ENCODE data around the gene SNX32. TPM values are rescaled to one million over a fixed set of nuclear protein-coding genes. Genes with fewer than 3 reads are reported as not detected.
A peak's percentile ranks its signal among the peaks of the same experiment; 100 is the strongest.

SNX32 gene
- total and polyA plus RNA-seq, 9 of the 15 experiments (the other 6 are each of a cell fraction or from before 2014, with no cell fraction given) = 0.03 TPM; not detected in 7

DNA sequence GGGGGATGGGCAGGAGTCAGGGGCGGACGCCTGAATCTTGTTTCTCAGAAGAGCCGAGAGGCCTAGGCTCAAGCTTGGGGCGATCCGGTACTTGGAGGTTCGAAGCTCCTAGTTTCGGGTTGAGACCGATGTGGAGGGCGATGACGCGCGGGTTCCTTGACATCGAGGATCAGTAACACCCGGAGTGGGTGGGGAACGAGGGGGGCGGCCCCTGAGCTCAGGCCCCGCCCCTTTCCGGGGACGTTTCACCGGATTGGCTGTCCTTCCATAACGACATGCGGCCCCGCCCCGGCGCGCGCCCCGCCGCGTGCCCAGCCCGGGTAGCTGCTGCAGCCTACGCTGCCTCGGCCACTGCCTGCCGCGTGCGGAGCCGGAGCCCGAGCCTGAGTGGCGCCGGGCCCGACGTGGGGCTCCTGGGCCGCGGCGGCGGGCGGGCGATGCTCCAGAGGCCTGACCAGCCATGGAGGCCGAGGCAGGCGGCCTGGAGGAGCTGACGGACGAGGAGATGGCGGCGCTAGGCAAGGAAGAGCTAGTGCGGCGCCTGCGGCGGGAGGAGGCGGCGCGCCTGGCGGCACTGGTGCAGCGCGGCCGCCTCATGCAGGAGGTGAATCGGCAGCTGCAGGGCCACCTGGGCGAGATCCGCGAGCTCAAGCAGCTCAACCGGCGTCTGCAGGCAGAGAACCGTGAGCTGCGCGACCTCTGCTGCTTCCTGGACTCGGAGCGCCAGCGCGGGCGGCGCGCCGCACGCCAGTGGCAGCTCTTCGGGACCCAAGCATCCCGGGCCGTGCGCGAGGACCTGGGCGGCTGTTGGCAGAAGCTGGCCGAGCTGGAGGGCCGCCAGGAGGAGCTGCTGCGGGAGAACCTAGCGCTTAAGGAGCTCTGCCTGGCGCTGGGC, 56.8 kb downstream of the SNX32 start, which contains the start of gene CCDC85B (continued):
- TF ChIP-seq, protein P1, sequence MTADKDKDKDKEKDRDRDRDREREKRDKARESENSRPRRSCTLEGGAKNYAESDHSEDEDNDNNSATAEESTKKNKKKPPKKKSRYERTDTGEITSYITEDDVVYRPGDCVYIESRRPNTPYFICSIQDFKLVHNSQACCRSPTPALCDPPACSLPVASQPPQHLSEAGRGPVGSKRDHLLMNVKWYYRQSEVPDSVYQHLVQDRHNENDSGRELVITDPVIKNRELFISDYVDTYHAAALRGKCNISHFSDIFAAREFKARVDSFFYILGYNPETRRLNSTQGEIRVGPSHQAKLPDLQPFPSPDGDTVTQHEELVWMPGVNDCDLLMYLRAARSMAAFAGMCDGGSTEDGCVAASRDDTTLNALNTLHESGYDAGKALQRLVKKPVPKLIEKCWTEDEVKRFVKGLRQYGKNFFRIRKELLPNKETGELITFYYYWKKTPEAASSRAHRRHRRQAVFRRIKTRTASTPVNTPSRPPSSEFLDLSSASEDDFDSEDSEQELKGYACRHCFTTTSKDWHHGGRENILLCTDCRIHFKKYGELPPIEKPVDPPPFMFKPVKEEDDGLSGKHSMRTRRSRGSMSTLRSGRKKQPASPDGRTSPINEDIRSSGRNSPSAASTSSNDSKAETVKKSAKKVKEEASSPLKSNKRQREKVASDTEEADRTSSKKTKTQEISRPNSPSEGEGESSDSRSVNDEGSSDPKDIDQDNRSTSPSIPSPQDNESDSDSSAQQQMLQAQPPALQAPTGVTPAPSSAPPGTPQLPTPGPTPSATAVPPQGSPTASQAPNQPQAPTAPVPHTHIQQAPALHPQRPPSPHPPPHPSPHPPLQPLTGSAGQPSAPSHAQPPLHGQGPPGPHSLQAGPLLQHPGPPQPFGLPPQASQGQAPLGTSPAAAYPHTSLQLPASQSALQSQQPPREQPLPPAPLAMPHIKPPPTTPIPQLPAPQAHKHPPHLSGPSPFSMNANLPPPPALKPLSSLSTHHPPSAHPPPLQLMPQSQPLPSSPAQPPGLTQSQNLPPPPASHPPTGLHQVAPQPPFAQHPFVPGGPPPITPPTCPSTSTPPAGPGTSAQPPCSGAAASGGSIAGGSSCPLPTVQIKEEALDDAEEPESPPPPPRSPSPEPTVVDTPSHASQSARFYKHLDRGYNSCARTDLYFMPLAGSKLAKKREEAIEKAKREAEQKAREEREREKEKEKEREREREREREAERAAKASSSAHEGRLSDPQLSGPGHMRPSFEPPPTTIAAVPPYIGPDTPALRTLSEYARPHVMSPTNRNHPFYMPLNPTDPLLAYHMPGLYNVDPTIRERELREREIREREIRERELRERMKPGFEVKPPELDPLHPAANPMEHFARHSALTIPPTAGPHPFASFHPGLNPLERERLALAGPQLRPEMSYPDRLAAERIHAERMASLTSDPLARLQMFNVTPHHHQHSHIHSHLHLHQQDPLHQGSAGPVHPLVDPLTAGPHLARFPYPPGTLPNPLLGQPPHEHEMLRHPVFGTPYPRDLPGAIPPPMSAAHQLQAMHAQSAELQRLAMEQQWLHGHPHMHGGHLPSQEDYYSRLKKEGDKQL (CRISPR knock-in tag; IDR thresholded peaks at IDR 0.05; ENCODE audit: borderline replicate concordance) = no peak
- TF ChIP-seq, protein P2, sequence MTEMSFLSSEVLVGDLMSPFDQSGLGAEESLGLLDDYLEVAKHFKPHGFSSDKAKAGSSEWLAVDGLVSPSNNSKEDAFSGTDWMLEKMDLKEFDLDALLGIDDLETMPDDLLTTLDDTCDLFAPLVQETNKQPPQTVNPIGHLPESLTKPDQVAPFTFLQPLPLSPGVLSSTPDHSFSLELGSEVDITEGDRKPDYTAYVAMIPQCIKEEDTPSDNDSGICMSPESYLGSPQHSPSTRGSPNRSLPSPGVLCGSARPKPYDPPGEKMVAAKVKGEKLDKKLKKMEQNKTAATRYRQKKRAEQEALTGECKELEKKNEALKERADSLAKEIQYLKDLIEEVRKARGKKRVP (CRISPR knock-in tag; IDR thresholded peaks at IDR 0.05) = peak; percentile 15; the same call in 1 of the 2 replicates
- TF ChIP-seq, protein P3, sequence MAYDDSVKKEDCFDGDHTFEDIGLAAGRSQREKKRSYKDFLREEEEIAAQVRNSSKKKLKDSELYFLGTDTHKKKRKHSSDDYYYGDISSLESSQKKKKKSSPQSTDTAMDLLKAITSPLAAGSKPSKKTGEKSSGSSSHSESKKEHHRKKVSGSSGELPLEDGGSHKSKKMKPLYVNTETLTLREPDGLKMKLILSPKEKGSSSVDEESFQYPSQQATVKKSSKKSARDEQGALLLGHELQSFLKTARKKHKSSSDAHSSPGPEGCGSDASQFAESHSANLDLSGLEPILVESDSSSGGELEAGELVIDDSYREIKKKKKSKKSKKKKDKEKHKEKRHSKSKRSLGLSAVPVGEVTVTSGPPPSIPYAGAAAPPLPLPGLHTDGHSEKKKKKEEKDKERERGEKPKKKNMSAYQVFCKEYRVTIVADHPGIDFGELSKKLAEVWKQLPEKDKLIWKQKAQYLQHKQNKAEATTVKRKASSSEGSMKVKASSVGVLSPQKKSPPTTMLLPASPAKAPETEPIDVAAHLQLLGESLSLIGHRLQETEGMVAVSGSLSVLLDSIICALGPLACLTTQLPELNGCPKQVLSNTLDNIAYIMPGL (CRISPR knock-in tag; IDR thresholded peaks at IDR 0.05) = peak; percentile 22
- peak; percentile 97 for TF ChIP-seq MYC (IDR thresholded peaks at IDR 0.05; ENCODE audit: low read depth, low read length)
- no peak for TF ChIP-seq MYC (CRISPR knock-in tag; IDR thresholded peaks at IDR 0.05; ENCODE audit: borderline replicate concordance, low read depth)
- peak; percentile 23 for TF ChIP-seq HMGN3 (IDR thresholded peaks at IDR 0.05; ENCODE audit: borderline replicate concordance, extremely low read depth, insufficient read length, low read depth, low read length)
- TF ChIP-seq, protein P4, sequence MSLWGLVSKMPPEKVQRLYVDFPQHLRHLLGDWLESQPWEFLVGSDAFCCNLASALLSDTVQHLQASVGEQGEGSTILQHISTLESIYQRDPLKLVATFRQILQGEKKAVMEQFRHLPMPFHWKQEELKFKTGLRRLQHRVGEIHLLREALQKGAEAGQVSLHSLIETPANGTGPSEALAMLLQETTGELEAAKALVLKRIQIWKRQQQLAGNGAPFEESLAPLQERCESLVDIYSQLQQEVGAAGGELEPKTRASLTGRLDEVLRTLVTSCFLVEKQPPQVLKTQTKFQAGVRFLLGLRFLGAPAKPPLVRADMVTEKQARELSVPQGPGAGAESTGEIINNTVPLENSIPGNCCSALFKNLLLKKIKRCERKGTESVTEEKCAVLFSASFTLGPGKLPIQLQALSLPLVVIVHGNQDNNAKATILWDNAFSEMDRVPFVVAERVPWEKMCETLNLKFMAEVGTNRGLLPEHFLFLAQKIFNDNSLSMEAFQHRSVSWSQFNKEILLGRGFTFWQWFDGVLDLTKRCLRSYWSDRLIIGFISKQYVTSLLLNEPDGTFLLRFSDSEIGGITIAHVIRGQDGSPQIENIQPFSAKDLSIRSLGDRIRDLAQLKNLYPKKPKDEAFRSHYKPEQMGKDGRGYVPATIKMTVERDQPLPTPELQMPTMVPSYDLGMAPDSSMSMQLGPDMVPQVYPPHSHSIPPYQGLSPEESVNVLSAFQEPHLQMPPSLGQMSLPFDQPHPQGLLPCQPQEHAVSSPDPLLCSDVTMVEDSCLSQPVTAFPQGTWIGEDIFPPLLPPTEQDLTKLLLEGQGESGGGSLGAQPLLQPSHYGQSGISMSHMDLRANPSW (CRISPR knock-in tag; IDR thresholded peaks at IDR 0.05) = no peak
- no peak for TF ChIP-seq RFX7 (CRISPR knock-in tag; IDR thresholded peaks at IDR 0.05)
- TF ChIP-seq TOE1 (IDR thresholded peaks at IDR 0.05; ENCODE audit: borderline replicate concordance) = no peak
- 0 out of 2 replicates have a peak, but pooled peaks have one; percentile 51 for TF ChIP-seq TOE1 (CRISPR knock-in tag; IDR thresholded peaks at IDR 0.05; ENCODE audit: borderline replicate concordance, low read depth)
- no peak for TF ChIP-seq ZNF174 (CRISPR knock-in tag; IDR thresholded peaks at IDR 0.05)
- TF ChIP-seq, protein P5, sequence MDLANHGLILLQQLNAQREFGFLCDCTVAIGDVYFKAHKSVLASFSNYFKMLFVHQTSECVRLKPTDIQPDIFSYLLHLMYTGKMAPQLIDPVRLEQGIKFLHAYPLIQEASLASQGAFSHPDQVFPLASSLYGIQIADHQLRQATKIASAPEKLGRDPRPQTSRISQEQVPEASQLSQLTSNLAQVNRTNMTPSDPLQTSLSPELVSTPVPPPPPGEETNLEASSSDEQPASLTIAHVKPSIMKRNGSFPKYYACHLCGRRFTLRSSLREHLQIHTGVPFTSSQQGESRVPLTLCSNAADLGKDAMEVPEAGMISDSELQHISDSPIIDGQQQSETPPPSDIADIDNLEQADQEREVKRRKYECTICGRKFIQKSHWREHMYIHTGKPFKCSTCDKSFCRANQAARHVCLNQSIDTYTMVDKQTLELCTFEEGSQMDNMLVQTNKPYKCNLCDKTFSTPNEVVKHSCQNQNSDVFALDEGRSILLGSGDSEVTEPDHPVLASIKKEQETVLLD (IDR thresholded peaks at IDR 0.05) = no peak
- 0 out of 2 replicates have a peak, but pooled peaks have one; percentile 22 for TF ChIP-seq ZNF75A (CRISPR knock-in tag; IDR thresholded peaks at IDR 0.05)
